Ishikawa (cell line): ENCODE results near the gene KCNF1.

Experiments
- CEBPB ChIP-seq: IDR thresholded peaks from 2 replicates; pipeline ENCODE4 v1.6.1; 2012
- CREB1 ChIP-seq: IDR thresholded peaks from 2 replicates; pipeline ENCODE4 v1.6.1; 2012; ENCODE audit warnings: low read depth
- EGR1 ChIP-seq: IDR thresholded peaks from 2 replicates; pipeline ENCODE4 v1.6.1; 2012
- EP300 ChIP-seq: IDR thresholded peaks from 2 replicates; pipeline ENCODE4 v1.6.1; 2012; ENCODE audit warnings: borderline replicate concordance
- FOXM1 ChIP-seq: IDR thresholded peaks from 2 replicates; pipeline ENCODE4 v1.6.1; 2012; ENCODE audit warnings: low read depth, borderline replicate concordance
- MAX ChIP-seq: IDR thresholded peaks from 2 replicates; pipeline ENCODE4 v1.6.1; 2012
- NFIC ChIP-seq: IDR thresholded peaks from 2 replicates; pipeline ENCODE4 v1.6.1; 2012
- RAD21 ChIP-seq: IDR thresholded peaks from 2 replicates; pipeline ENCODE4 v1.6.1; 2012; ENCODE audit warnings: low read depth
- TAF1 ChIP-seq: IDR thresholded peaks from 2 replicates; pipeline ENCODE4 v1.6.1; 2012; ENCODE audit warnings: low read depth, mild to moderate bottlenecking
- TCF12 ChIP-seq: IDR thresholded peaks from 2 replicates; pipeline ENCODE4 v1.6.1; 2012; ENCODE audit warnings: low read depth
- TEAD4 ChIP-seq: IDR thresholded peaks from 2 replicates; pipeline ENCODE4 v1.6.1; 2012
- USF1 ChIP-seq: IDR thresholded peaks from 2 replicates; pipeline ENCODE4 v1.6.1; 2012
- YY1 ChIP-seq: IDR thresholded peaks from 2 replicates; pipeline ENCODE4 v1.6.1; 2012; ENCODE audit warnings: low read depth
- ZBTB7A ChIP-seq: IDR thresholded peaks from 2 replicates; pipeline ENCODE4 v1.6.1; 2012; ENCODE audit warnings: low read depth
- TF ChIP-seq, protein P1 (sequence below): IDR thresholded peaks from 2 replicates; pipeline ENCODE4 v1.6.1; 2012; ENCODE audit warnings: low read depth, mild to moderate bottlenecking

Gene KCNF1

GRCh38 chr2:10960606-10961489, 49.1 kb downstream of the KCNF1 start:
- no peak for TF ChIP-seq FOXM1
- no peak for TF ChIP-seq EP300
- no peak for TF ChIP-seq CREB1
- no peak for TF ChIP-seq TEAD4
- no peak for TF ChIP-seq TAF1
- TF ChIP-seq USF1, result no peak
- no peak for TF ChIP-seq EGR1
- no peak for TF ChIP-seq YY1
- TF ChIP-seq, protein P1, sequence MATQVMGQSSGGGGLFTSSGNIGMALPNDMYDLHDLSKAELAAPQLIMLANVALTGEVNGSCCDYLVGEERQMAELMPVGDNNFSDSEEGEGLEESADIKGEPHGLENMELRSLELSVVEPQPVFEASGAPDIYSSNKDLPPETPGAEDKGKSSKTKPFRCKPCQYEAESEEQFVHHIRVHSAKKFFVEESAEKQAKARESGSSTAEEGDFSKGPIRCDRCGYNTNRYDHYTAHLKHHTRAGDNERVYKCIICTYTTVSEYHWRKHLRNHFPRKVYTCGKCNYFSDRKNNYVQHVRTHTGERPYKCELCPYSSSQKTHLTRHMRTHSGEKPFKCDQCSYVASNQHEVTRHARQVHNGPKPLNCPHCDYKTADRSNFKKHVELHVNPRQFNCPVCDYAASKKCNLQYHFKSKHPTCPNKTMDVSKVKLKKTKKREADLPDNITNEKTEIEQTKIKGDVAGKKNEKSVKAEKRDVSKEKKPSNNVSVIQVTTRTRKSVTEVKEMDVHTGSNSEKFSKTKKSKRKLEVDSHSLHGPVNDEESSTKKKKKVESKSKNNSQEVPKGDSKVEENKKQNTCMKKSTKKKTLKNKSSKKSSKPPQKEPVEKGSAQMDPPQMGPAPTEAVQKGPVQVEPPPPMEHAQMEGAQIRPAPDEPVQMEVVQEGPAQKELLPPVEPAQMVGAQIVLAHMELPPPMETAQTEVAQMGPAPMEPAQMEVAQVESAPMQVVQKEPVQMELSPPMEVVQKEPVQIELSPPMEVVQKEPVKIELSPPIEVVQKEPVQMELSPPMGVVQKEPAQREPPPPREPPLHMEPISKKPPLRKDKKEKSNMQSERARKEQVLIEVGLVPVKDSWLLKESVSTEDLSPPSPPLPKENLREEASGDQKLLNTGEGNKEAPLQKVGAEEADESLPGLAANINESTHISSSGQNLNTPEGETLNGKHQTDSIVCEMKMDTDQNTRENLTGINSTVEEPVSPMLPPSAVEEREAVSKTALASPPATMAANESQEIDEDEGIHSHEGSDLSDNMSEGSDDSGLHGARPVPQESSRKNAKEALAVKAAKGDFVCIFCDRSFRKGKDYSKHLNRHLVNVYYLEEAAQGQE, result no peak
- TF ChIP-seq NFIC, result no peak
- no peak for TF ChIP-seq RAD21
- no peak for TF ChIP-seq ZBTB7A
- no peak for TF ChIP-seq TCF12
- TF ChIP-seq CEBPB, result no peak
- no peak for TF ChIP-seq MAX

DNA sequence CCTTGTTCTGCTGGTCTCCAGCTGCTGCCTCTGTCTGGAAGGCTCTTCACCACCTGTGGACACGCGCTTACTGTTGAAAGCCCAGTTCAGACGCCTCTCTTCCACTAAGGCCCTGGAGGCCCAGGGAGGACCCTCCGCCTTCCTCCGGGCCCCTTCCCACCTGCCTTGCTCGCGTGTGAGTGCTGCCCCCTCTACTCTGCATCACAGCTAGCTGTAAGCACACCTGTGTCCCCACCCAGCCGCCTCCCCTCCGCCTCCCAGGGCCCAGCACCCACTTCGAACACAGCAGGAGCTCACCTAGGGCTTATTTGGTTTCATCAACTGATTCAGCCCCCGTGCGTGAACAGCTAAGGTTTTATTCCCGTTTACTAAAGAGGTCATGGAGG, 49.7 kb downstream of the KCNF1 start:
- no peak for TF ChIP-seq FOXM1
- TF ChIP-seq, protein P1, result no peak
- TF ChIP-seq CREB1, result no peak
- TF ChIP-seq USF1, result no peak
- TF ChIP-seq TCF12, result no peak
- TF ChIP-seq EP300, result no peak
- no peak for TF ChIP-seq MAX
- TF ChIP-seq RAD21, result no peak
- TF ChIP-seq CEBPB, result no peak
- TF ChIP-seq NFIC, result no peak
- TF ChIP-seq TEAD4, result no peak
- TF ChIP-seq YY1, result no peak
- TF ChIP-seq ZBTB7A, result no peak
- TF ChIP-seq TAF1, result no peak
- no peak for TF ChIP-seq EGR1

GRCh38 chr2:10962004-10962403, 50.3 kb downstream of the KCNF1 start:
- TF ChIP-seq CEBPB (no peak), USF1 (no peak), NFIC (no peak), MAX (no peak), TEAD4 (no peak), RAD21 (no peak), EGR1 (no peak), TAF1 (no peak), CREB1 (no peak)
- TF ChIP-seq, protein P1, result no peak
